ENCODE data around the gene RFTN1.

Gene RFTN1

DNA sequence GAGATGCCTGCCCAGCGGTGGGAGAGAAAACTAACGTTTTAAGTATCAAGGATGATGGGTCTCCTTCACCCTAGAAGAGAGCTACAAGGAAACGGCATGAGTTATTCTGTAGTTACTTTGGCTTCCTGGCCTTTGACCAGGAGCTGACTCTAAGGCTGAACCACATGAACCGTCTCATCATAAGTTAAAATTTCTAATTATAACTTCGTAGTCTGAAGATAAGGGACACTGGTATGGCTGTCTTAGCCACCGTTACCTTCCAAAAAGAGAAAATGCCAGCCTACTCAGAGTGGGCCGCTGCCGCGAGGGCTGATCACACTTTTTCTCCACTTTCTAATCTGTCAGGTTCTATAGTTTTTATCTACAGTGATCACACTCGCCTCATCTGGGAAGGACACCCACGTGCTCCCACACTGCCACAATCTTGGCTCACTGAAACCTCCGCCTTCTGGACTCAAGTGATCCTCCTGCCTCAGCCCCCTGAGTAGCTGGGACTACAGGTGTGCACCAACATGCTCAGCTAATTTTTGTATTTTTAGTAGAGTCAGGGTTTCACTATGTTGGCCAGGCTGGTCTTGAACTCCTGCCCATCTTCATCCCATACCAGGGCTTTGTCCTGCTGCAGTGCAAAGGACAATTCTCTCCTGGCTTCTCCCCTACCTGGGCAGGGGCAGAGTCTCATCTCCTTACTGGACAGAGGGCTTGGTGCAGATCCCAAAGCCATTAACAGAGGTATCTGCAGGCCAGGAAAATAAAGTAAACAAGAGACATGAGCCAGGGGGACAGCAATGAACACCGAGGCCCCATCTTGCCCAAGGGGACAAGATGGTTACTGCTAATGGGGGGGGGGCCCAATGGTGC is 73.4 kb downstream of the RFTN1 start:
- DNase-seq (ENCODE audit: low read depth in 1 of 2, low spot score in 1 of 2) = no peak
- in situ Hi-C loops (cut with HindIII; ENCODE audit: low pct_unique_long_range_greater_than_20kb, low sequenced_read_pairs) = no loop called here
- TF ChIP-seq JUND (IDR thresholded peaks at IDR 0.05; ENCODE audit: low read depth) = no peak

DNA sequence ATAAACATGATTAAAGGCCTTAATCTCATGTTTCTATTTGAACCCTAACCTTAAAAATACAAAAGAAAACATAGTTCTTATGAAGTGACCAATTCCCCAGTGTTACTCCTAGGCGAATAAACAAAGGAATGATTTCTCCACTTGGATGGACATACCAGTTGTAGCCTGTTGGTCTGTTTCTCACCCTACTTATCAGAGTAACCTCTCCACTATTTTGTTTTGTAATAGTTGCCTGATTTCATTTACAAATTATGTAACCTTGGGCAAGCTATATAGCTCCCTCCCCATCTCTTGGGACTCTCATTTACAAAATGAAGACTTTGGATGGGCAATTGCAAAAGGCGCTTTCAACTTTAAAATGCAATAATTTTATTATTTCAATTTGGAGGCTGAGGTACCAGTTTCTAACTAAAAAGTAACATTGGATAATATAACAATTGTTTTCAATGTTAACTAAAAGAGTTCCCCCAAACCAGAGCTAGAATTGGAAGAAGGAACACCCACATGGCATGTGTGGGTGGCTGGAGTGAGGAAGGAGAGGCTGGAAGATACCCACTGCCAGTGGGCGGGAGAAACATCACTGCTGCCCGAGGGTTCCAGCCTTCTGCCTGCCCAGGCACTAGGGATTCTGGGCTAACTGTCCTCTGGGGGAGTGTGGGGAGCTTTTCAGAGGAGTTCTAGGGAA is 74.2 kb downstream of the RFTN1 start:
- in situ Hi-C loops (cut with HindIII; ENCODE audit: low pct_unique_long_range_greater_than_20kb, low sequenced_read_pairs) = no loop called here

DNA sequence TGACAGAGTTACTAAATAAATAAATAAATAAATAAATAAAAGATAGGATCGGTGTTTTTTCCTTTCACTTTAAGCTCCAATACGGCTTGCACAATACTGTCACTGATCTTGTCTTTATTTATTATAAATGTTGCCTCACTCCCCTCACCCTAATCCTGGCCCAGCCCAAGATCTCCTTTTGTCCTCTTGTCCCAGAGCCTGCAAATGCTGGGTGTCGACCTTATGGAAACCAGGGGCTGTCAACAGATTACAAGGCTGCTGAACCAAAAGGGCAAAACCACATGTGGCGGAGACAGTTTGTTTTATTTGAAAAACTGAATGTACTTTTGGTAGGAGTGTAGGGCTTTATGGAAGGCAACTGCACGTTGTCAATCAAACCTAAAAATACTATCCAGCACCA is 75.9 kb downstream of the RFTN1 start:
- no peak for TF ChIP-seq JUND (IDR thresholded peaks at IDR 0.05; ENCODE audit: low read depth)
- in situ Hi-C loops (cut with HindIII; ENCODE audit: low pct_unique_long_range_greater_than_20kb, low sequenced_read_pairs) = no loop called here
- DNase-seq (ENCODE audit: low read depth in 1 of 2, low spot score in 1 of 2) = no peak

More for the DNA sequence above, 74.2 kb downstream of the RFTN1 start:
- DNase-seq (ENCODE audit: low read depth in 1 of 2, low spot score in 1 of 2) = no peak
- no peak for TF ChIP-seq JUND (IDR thresholded peaks at IDR 0.05; ENCODE audit: low read depth)

DNA sequence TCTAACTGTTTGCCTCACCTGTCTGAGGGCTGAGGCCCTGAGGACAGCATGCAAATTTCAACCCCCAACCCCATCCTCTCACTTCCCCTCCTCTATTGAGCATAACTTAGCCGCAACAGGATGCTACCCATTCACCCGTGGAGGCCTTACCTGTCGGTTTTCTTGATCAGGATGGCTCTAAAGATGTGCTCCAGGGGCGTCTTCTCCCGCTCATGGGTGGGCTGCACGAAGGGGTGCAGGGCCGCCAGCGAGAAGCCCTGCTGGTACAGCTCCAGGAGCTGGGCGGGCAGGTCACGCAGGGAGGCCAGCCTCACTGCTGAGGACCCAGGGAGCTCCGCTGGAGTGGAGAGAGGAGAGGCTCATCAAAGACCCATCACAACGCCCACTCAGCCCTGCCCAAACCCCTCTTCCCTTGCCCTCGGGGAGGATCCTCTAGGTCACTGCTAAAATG is 79.8 kb downstream of the RFTN1 start:
- no peak for TF ChIP-seq JUND (IDR thresholded peaks at IDR 0.05; ENCODE audit: low read depth)
- in situ Hi-C loops (cut with HindIII; ENCODE audit: low pct_unique_long_range_greater_than_20kb, low sequenced_read_pairs) = no loop called here

DNA sequence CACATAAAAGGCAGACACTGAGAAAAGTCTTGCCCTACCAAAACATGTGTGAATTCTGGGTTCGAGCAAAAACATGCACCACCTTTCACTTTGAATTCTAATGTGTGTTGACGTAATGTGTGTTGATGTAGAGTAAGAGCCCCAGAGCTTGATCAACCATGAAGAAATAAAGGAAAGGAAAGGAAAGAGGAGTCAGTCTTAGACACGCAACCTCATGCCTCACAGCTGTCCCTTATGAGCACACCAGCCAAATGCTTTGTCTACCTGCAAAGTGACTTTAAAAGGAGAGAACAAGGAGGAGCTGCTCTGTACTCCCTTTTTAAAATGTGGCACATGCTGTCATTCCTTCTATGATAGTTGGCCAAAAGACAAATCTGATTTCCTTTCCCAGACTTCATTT is 80.8 kb downstream of the RFTN1 start:
- in situ Hi-C loops (cut with HindIII; ENCODE audit: low pct_unique_long_range_greater_than_20kb, low sequenced_read_pairs) = no loop called here
- no peak for DNase-seq (ENCODE audit: low read depth in 1 of 2, low spot score in 1 of 2)
- TF ChIP-seq JUND (IDR thresholded peaks at IDR 0.05; ENCODE audit: low read depth) = no peak

More for the DNA sequence above, 79.8 kb downstream of the RFTN1 start:
- no peak for DNase-seq (ENCODE audit: low read depth in 1 of 2, low spot score in 1 of 2)

DNA sequence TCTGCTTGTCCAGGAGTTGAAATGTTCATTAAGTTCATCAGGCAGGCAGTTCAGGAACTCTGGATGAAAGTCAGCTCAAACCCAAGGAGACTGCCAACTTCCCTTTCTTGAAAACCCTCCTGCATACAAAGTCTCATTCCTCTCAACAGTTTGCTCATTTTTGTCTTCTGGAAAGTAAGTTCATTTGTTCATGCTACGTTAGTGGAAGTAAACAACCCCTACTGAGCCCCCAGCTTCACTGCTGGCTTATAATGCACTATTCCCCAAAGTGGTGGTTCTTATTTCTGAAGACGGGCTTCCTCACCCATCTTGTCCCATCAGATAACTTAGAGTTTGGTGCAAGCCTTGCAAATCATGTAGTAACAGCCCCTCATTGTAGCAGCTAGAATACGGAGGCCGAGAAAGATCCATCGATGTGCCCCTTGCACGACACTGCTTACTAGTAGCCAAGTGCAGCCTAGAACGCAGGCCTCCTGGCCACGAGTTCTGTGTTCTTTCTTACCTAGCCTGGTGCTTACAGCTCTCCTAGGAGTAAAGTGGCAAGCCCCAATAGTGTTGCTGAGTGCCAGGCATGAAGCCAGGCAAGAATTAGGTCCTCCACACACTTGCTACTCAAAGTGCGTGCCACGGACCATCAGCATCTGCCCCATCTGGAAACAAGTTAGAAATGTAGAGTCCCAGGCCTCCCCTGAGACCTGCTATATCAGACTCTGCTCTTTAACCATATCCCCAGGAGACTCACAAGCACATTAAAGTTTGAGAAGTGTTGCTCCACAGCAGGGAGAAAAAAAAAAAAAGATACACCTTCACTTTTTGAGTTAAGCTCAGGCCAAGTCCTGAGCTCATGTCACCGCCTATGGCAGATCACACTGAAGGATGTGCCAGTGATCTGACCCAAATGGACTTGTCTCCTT is 82.5 kb downstream of the RFTN1 start:
- TF ChIP-seq JUND (IDR thresholded peaks at IDR 0.05; ENCODE audit: low read depth) = no peak
- in situ Hi-C loops (cut with HindIII; ENCODE audit: low pct_unique_long_range_greater_than_20kb, low sequenced_read_pairs) = no loop called here
- no peak for DNase-seq (ENCODE audit: low read depth in 1 of 2, low spot score in 1 of 2)

DNA sequence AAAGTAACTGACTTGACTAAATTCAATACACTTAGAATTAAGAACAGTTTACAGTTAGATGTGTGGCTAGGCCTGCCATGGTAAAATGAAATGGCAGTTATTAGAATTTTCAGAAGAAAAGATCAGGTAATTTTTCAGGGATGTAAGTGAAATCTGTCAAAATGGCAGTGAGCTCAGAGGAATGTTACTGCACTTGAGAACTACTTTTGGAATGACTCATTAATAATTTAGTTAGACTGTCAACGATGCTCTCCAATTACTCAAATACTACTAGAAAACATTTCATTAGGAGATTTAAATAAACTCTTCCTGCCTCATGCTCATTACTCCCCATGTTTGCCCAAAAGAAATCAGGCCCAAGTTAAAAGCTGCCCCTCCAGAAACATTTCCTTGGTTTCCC is 84.4 kb downstream of the RFTN1 start:
- no peak for DNase-seq (ENCODE audit: low read depth in 1 of 2, low spot score in 1 of 2)
- in situ Hi-C loops (cut with HindIII; ENCODE audit: low pct_unique_long_range_greater_than_20kb, low sequenced_read_pairs) = no loop called here
- TF ChIP-seq JUND (IDR thresholded peaks at IDR 0.05; ENCODE audit: low read depth) = no peak

DNA sequence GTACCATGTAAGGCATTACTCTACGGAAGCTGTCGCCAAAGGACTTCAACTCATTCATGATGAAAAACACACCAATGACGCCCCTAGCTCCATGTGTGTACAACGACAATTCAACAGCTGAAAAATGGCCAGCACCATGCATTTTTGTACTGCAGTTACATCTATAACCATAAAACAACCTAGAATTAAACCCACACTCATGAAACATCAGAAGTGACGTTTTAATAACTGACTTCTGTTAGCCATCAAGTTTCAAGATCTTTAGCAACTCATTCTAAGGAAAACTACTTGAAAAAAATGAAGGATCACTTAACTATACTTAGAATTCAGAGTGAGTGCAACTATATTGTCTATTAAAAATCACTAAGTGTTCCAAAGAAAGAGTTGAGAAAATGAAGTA is 84.9 kb downstream of the RFTN1 start:
- in situ Hi-C loops (cut with HindIII; ENCODE audit: low pct_unique_long_range_greater_than_20kb, low sequenced_read_pairs) = no loop called here
- DNase-seq (ENCODE audit: low read depth in 1 of 2, low spot score in 1 of 2) = no peak

DNA sequence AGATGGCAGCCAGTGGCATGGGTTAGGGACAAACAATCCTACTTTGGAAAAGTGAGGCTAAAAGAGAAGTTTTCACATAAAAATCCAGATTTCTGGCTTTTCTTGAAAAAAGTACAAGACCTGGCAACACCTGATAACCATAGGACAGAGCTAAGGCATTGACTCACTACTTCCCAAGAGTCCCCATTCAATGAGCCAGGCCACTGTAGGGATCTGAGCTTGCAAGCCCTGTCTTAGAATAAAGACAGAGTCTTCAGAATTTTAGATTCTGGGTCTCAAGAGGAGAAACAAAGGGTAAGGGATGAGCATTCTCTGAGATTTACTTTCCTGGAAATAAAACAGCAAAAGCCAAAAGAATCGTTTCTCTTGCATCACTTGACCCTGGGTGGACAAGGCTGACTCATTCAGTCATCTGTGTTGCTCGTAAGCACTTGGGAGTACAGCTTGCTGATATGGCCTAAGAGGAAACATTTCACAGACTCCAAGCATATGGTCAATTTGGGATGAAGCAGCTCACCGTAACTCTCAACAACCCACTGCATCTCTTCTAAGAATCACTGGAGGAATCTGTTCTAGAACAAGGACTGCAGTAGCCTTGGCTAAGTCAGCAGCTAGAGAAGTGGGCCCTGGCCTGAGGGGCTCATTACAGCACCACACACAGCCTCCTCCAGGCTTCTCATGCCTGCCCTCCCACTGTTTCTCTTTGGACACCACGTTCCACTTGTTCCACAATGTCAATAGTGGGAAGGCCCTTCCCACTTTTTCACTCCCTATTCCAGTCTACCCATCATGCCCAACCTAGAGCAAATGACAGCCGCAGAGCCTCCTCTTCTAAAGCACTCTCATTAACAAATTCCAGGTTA is 86.2 kb downstream of the RFTN1 start:
- no peak for TF ChIP-seq JUND (IDR thresholded peaks at IDR 0.05; ENCODE audit: low read depth)
- no peak for DNase-seq (ENCODE audit: low read depth in 1 of 2, low spot score in 1 of 2)
- in situ Hi-C loops (cut with HindIII; ENCODE audit: low pct_unique_long_range_greater_than_20kb, low sequenced_read_pairs) = no loop called here

More for the DNA sequence above, 84.9 kb downstream of the RFTN1 start:
- TF ChIP-seq JUND (IDR thresholded peaks at IDR 0.05; ENCODE audit: low read depth) = no peak

DNA sequence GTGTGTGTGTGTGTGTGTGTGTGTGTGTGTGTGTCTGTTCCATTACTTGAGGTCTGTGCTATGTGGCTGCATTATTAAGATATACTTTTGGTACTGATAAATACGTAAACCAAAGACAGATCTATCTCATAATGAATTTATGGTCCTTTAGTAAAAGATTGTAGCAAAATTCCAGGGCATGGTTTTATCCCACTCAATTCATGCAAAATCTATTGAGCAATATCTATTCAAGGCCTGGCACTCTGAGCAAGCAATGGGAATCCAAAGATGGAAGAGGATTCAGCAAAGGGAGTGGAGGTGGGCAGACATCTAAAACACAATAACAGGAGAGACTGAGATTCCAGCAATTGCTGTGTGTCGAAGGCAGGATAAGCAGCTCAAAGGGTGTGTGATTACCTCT is 86.8 kb downstream of the RFTN1 start:
- in situ Hi-C loops (cut with HindIII; ENCODE audit: low pct_unique_long_range_greater_than_20kb, low sequenced_read_pairs) = no loop called here
- no peak for DNase-seq (ENCODE audit: low read depth in 1 of 2, low spot score in 1 of 2)
- no peak for TF ChIP-seq JUND (IDR thresholded peaks at IDR 0.05; ENCODE audit: low read depth)

DNA sequence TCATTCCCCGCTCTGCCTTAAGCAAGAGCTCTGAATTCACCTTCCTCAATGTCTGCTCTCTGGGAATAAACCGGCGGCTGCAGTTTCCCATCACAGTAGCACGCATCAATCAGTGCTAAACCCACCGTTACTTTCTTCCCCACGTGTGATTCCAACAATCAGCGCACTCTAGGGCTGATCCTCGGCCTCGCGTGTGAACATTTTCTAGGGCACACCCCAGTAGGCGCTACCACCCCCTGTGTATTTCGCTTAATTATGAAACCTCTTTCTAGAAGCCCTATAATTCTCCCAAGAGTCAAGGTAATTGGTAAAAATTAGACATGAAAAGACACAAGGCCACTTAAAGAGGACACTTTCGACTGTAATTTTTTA is 87.5 kb downstream of the RFTN1 start:
- in situ Hi-C loops (cut with HindIII; ENCODE audit: low pct_unique_long_range_greater_than_20kb, low sequenced_read_pairs) = no loop called here
- DNase-seq (ENCODE audit: low read depth in 1 of 2, low spot score in 1 of 2) = no peak
- no peak for TF ChIP-seq JUND (IDR thresholded peaks at IDR 0.05; ENCODE audit: low read depth)

Data from T47D (cell line).